Measurements from ENCODE around the gene HINFP. TPM values are rescaled to one million over a fixed set of nuclear protein-coding genes. Genes with fewer than 3 reads are reported as not detected.

The HINFP gene
- total and polyA plus RNA-seq, 9 of the 15 experiments (the other 6 are each of a cell fraction or from before 2014, with no cell fraction given), result 13.8 to 34.1 (median 22.5) TPM

GRCh38 chr11:119175493-119176077 lies 54.2 kb downstream of the HINFP start (continued):
- no peak for TF ChIP-seq TFAM (CRISPR knock-in tag; conservative IDR thresholded peaks at IDR 0.05)
- TF ChIP-seq MYC (IDR thresholded peaks at IDR 0.05; ENCODE audit: low read depth, low read length), result no peak
- no peak for TF ChIP-seq MYC (CRISPR knock-in tag; IDR thresholded peaks at IDR 0.05; ENCODE audit: borderline replicate concordance, low read depth)
- no peak for TF ChIP-seq RBM25 (IDR thresholded peaks at IDR 0.05; ENCODE audit: low read depth, low read length, severe bottlenecking)
- TF ChIP-seq CREM (IDR thresholded peaks at IDR 0.05; ENCODE audit: low read depth), result no peak
- TF ChIP-seq ETV1 (tag; conservative IDR thresholded peaks at IDR 0.05; ENCODE audit: low read depth), result no peak
- no peak for TF ChIP-seq FOXM1 (IDR thresholded peaks at IDR 0.05; ENCODE audit: low read depth)
- no peak for TF ChIP-seq FOXM1 (CRISPR knock-in tag; IDR thresholded peaks at IDR 0.05; ENCODE audit: low read depth)
- no peak for TF ChIP-seq TRIM25 (IDR thresholded peaks at IDR 0.05; ENCODE audit: borderline replicate concordance)
- TF ChIP-seq, protein P1, sequence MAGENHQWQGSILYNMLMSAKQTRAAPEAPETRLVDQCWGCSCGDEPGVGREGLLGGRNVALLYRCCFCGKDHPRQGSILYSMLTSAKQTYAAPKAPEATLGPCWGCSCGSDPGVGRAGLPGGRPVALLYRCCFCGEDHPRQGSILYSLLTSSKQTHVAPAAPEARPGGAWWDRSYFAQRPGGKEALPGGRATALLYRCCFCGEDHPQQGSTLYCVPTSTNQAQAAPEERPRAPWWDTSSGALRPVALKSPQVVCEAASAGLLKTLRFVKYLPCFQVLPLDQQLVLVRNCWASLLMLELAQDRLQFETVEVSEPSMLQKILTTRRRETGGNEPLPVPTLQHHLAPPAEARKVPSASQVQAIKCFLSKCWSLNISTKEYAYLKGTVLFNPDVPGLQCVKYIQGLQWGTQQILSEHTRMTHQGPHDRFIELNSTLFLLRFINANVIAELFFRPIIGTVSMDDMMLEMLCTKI (IDR thresholded peaks at IDR 0.05; ENCODE audit: partially characterized antibody), result no peak
- TF ChIP-seq RFX7 (CRISPR knock-in tag; IDR thresholded peaks at IDR 0.05), result no peak
- no peak for TF ChIP-seq HDAC1 (IDR thresholded peaks at IDR 0.05)
- TF ChIP-seq CTCF (IDR thresholded peaks at IDR 0.05 in 2 of 3, conservative IDR thresholded peaks at IDR 0.05 in 1 of 3; ENCODE audit: insufficient read depth in 2 of 3, low read depth in 1 of 3, low read length in 3 of 3), result no peak
- TF ChIP-seq NFE2 (IDR thresholded peaks at IDR 0.05; ENCODE audit: low read depth), result peak; percentile 50
- no peak for TF ChIP-seq FOXJ2 (tag; IDR thresholded peaks at IDR 0.05)
